GM19452 (cell line): Measurements from ENCODE around the gene MSANTD3.
"Not testable (repeated sequence)": the region's sequence is repeated elsewhere in the genome, so short reads cannot be mapped to it uniquely, and the experiment has no call there.

Experiments
- ATAC-seq: cut with Tn5 transposase; IDR thresholded peaks from one replicate; pipeline ENCODE4 v1.9.1; 2021; ENCODE audit not compliant: unreplicated experiment

MSANTD3 gene, protein sequence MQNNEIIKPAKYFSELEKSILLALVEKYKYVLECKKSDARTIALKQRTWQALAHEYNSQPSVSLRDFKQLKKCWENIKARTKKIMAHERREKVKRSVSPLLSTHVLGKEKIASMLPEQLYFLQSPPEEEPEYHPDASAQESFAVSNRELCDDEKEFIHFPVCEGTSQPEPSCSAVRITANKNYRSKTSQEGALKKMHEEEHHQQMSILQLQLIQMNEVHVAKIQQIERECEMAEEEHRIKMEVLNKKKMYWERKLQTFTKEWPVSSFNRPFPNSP

DNA sequence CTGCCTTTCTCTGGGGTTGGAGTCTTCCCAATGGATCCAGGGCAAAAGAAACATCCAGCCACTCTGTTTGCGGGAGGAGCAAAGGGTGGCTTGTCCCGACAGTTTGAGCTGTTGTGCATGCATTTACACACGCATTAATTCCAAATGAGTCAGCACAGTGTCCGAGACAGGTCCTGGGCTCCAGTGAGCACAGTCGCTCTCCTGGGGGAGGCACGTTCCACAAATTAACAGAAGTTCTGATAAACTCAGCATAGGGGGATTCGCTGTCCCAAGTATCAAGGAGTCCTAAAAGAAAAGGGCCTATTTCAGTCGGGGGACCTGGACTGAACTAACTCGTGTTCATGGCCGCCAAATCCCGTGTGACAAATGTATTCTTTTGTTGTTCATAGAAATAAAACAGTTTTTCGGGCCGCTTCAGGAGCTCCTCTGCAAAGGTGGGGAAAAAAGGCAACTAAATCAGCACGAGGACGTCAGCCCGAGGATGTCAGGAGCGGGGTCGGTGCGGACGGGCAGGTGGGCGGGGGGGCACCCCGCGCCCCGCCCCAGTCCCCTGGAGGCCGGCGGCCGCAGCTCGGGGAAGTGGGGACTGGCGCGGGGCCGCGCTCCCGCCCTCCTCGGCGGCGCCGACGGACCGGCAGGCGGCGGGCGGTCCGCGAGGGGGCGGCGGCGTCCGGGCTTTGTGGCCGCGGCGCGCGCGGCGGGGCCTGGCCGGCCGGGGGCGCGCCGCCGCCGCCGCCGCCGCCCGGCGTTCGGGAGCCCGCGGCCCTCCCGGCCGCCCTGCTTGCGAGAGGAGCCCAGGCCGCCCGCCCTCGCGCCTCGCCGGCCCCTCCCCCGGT, at the start of gene MSANTD3:
TSS of gene MSANTD3 (plus strand) at position 614 of the 836 bp plus-strand sequence. CDS start 14,796 bp downstream, outside the sequence.
- peak; percentile 75 for ATAC-seq

DNA sequence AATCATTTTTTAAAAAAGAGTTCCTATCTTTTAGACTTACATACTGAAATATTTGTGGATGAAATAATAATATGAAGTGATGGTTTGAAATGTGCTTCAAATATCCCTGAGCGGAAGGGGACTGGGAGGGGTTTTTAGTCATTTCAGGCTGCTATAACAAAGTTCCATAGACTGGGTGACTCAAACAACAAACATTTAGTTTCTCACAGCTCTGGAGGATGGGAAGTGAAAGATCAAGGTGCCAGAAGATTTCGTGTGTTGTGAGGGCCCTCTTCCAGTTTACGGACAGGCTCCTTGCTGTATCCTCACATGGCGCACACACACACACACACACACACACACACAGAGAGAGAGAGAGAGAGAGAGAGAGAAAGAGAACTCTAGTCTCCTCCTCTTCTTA, 47.1 kb upstream of the MSANTD3 start:
- ATAC-seq: no peak

DNA sequence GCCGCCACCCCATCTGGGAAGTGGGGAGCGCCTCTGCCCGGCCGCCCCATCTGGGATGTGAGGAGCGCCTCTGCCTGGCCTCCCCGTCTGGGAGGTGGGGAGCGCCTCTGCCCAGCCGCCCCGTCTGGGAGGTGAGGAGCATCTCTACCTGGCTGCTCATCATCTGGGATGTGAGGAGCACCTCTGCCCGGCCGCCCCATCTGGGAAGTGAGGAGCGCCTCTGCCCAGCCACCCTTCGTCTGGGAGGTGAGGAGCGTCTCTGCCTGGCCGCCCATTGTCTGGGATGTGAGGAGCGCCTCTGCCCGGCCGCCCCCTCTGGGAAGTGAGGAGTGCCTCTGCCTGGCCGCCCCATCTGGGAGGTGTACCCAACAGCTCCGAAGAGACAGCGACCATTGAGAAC, 34.0 kb upstream of the MSANTD3 start:
- not testable (repeated sequence) for ATAC-seq

DNA sequence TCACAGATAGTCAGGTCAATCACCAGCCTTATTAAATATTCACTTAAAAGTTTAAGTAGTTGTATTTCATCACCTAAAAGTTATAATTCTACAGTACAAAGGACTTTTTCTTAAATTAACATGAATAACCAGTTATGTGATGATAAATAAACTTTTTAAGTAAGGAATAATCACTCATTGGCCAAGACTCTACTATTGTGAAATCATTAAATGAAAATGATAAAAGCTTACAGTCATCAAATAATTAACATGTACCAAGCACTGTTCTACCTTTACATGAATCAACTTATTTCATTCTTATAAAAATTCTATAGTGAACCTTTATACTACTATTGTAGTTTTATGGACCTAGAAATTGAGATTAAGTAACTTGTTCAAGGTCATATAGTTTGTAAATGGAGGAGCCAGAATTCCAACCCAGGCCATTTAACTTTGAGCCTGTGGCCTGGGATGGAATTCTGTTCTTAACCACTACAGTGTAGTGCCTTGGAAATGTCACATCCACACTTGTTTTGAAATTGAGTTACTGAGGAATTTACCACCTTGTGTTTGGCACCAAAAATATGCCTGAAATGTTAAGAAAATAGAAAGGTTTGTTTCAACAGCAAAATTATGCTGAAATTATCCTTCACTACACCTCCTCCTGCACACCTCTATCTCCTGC, 32.8 kb upstream of the MSANTD3 start:
- ATAC-seq: no peak

DNA sequence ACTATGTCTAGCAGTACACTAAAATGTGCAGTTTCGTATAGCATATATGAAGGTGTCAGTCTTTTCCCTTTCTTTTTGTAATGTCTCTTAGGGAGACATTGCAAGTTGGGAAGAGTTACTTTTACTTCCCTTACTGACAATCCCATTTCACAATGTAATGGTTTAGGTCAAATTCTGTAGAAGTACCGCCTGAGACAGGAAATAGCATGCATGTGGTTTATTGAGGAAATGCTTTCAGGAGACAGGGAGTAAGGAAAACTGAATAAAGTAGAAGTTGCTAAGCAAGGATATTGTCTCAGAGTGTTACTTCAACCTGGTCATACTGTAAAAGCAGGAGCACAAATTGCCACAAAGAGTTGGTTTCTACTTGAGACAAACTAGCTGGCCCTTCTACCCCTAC, 32.1 kb upstream of the MSANTD3 start:
- ATAC-seq: no peak

DNA sequence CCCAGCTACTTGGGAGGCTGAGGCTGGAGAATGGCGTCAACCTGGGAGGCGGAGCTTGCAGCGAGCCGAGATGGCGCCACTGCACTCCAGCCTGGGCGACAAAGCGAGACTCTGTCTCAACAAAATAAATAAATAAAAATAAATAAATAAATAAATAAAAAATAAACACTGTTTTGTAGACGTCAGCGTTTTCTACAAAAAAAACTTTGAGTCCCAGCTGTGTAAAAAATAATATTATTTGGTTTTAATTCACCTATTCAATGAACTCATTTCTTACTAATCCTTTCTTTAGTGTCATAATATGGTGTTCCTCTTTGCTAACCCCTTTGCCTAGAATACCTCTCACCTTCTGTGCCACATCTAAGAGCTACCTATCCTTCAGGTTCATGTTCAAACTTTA, 30.2 kb upstream of the MSANTD3 start:
- ATAC-seq: no peak

DNA sequence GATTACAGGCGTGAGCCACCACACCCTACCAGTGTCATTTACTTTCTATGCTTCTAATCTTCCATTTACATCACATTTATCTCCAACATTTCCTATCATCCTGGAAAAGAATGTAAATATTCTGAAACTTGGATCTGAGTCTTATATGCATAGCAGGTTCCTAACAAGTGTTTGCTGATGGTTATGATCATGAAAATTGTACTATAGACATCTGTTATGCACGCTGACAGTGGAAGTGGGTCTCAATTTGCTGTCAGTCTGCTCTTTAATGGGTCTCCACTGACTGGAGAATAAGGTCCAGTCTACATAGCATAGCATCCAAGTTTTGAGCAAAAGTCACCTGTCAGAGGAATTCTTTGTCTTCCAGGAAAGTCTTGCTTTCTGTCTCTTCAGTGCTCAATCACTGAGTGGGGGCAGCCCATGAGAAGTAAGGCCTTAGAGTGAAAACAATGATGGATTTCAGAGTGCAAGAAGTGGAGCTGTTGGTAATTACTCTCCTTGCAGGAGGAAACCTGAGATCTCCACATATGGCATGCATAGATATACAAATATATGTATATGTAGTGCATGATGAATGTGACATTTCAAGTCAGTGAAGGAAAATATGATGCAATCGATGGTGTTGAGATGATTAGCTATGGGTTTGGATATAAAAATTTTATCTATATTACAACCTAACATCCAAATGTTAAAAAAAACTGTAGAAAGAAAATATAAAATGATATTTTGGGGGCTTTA, 29.2 kb upstream of the MSANTD3 start:
- ATAC-seq: no peak

DNA sequence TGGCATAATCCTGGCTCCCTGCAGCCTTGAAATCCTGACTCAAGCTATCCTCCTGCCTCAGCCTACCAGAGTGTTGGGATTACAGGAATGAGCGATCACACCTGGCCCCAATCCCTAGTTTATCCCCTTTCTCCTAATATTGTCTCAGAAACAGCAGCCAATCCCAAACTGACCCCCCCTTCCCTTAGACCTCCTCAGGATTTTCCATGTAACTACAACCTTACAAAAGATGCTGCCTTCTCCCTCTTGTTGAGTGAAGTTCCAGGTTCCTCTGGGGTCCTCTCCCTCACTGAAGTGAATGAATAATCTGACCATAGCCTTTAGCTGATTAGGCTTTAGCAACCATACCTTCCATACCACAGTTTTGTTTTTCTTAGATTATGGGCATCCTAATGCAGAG, 25.9 kb upstream of the MSANTD3 start:
- no peak for ATAC-seq

DNA sequence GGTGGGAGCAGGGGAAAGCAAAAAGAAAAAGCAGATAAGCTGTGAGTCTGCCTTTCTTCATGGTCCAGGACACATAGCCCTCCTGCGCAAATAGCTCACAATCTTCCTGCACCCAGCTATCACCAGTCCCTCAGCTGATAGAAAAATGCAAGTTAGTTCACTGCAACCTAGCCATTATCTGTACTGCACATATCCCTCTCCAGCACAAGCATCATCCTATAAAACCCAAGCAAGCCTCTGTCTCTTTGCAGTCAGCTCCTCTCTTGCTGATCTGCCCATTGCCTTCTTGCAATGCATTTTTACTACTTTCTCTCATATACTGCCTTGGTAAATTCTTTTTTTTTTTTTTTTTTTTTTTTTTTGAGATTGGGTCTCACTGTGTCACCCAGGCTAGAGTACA, 20.0 kb upstream of the MSANTD3 start:
- no peak for ATAC-seq

DNA sequence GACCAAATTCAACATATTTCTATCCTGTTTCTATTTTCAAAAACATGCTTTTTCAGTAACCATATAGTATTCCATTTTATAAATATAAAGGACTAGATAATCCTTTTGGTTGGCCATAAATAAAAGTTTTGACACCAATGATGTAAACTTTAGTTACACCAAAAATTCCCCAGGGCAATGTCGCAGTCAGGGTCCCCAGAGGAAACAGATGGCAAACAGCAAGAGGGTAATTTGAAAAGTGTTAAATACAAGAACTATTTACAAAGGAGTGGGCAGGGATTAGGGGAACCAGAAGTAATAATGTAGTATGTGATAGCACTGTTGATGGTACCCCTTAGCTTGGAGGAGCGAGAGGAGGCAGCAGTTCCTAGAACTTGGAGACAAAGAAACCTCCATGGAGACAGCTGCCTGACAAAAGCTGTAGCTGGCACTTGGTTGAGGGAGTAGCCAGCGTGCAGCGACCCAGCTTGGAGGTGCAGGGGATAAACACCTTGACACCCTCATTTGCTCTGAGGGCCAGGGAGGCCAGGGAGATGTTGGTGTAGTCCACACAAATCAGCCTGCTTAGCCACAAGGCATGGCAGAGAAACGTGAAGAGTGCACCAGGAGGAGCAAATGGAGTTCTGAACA, 18.3 kb upstream of the MSANTD3 start:
- no peak for ATAC-seq

DNA sequence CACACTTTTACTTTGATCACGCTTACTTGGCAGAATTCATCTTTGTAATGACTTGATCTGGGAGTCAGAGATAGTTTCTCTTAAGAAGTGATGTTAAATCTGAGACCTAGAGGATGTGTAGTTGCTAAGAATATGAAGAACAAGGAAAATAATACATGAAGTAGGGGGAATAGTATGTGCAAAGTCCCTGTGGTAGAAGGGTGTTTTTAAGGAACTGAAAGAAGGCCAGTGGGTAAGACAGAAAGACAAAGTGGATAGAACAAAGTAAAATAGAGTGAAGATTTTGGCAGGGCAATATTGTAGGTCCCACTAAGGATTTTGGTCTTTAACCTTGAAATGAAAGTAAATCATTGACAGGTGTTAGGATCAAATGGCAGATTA, 17.8 kb upstream of the MSANTD3 start:
- no peak for ATAC-seq

DNA sequence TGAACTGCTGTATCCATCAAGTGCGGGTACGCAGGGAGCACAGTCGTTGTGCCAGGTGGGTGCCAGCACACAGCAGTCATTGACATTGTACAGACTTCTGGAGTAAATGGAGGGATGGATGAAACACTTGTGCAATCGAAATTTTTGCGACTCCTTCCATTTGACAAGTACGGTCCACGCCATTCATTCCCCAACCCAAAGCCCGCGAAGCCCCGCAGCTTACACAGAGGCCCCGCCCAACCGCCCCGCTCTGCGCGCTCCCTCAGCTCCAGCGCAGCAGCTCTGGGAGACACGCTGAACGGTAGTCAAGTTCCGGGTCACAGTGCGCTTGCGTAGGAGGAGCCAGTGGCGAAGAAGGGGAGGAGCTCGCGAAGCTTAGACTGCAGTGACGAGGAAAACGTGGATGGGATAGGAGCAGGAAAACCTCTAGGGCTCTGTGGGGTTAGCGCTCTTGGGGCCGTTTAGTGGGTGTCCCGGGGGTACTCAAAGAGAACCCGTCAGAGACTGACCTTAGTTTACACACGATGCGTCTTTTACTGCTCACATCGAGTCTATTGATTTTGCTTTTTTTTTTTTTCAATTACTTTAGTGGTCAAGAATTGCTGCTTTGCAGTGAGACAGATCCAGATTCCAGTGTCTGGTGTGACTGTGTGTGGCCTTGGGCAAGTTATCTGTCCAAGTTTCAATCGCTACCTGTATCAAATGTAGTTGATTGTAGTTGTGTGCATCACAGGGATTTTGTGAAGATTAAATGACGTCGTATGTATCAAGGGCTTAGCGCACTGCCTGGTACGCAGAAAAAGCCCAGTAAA, 15.3 kb upstream of the MSANTD3 start:
- ATAC-seq: peak; percentile 100

DNA sequence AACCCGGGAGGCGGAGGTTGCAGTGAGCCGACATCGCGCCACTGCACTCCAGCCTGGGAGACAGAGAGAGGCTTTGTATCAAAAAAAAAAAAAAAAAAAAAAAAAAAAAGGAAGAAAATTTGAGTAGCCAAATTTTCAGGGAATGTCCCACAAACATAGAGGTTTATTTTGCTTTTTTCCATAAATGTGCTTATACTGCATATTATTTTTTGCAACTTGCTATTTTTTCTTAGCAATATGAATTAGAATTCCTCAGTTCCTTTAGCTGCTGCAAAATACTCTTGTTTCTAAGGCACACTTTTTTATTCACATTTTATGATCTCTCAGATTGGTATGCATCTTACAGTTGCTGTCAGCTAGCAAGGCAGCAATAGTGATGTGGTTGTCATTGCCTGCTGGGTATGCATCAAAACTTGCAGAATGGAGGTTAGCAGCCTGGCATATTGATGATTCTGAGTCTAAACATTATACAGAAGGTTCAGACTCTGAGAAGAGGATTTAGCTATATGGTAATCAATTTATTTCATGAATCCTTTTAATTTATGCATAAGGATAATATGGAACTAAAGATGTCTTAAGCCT, 13.0 kb upstream of the MSANTD3 start:
- no peak for ATAC-seq

DNA sequence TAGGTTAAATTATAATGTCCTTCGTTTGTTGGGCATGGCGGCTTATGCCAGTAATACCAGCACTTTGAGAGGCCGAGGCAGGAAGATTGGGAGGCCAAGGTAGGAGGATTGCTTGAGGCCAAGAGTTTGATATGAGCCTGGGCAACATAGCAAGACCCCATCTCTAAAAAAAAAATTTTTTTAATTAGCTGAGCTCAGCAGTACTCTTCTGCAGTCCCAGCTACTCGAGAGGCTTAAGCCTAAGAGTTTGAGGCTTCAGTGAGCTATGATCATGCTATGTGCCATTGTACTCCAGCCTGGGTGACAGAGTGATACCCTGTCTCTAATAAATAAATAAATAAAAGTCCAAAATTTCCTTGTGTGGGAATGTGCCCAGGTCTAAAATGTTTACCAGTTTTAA, 9.1 kb upstream of the MSANTD3 start:
- no peak for ATAC-seq

DNA sequence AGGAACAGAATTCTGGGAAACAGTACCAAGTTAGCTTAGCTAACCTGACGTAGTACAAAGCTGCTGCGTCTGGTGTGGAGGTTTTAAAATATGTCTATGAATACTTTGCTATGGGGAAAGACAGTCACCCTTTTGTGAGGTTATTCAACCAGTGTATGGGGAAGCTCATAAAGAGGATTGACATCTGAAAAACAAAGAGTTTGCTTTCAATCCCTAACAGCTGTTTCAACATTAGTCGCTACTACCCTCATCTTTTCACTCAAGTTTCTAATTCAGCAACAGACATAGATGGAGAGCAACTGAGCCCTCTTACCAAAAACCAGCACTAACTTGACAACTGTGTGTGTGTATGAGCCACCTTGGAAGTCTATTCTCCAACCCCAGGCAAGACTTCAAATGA, 7.8 kb upstream of the MSANTD3 start:
- ATAC-seq: no peak

DNA sequence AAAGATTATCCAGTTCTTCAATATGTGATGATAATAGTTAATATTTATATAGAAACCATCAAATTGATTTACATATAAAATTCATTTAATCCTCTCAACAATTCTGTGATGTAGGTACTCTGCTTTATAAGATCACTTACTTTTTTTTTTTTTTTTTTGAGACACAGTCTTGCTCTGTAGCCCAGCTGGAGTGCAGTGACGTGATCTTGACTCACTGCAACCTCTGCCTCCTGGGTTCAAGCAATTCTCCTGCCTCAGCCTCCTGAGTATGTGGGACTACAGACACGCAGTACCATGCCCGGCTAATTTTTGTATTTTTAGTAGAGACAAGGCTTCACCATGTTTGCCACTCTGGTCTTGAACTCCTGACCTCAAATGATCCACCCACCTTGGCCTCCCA, 5.8 kb upstream of the MSANTD3 start:
- ATAC-seq: not testable (repeated sequence)

DNA sequence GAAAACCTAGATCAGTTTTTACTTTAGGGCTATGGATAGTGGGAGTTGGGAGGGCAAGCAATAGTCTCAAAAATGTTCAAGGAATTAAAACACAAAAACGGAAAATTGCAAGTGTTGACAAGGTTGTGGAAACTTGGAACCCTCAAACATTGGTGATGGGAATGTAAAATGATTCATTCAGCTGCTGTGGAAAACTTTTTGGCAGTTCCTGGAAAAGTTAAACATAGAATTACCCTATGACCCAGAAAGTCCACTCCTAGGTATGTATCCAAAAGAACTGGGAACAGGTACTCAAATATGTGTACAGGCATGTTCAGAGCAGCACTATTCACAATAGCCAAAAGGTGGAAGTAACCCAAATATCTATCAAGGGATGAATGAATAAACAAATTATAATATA, 1.2 kb upstream of the MSANTD3 start:
- no peak for ATAC-seq

DNA sequence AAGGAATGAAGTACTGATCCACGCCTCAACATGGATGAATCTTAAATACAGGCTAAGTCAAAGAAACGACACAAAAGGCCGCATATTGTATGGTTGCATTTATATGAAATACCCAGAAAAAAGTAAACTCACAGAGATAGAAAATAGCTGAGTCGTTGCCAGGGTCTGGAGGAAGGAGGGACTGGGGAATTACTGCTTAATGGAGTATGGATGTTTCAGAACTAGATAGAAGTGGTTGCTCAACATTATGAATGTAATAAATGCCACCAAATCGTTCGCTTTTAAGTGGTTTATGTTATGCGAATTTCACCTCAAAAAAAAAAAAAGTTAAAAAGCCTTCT, 784 bp upstream of the MSANTD3 start:
- ATAC-seq: no peak

DNA sequence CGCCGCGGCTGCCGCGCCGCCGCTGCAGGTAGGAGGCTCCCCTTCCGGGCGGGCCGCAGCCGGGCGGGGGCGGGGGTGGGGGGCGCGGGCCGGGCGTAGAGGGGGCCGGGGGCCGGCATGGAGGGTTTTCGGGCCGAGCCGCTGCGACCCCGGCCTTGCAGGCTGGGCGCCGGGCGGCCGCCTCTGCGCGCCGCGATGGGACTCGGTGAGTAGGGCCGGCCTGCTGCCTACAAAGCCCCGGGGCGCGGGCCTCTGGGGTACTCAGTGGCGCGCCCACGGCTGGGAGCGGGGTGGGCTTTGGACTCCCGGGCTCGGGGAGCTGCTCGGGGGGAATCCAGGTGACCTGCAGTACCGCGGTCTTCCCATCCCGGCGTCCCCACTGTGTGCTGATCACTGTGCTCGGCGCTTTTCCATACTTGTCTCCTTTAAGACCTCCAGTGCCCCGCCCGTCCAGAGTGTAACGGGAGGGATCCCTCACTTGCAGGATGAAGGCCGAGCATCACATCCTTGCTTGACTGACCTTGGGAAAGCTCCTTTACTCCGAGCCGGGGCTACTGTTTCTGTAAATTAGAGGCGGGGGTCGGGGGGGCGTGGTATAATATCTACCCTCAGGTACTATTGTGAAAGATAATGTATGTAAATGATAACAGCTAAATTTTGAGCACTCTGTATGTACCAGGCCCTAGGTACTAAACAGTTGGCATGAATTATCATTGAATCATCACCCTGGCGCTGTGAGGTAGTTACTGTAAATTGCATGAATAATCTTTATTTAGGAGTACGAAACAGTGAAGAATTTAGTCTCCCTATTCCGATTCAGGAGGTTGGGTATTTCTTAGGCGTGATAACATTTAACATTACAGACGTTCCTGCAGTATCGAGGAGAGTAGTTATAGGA, 672 bp downstream of the MSANTD3 start:
- peak; percentile 65 for ATAC-seq
